PC-3 (cell line): ENCODE measurements around the gene NOP53.

Experiments
- EZH2phosphoT487 ChIP-seq: fragments of 300-600 bp; sonication (generic); IDR thresholded peaks from 2 replicates; pipeline ENCODE4 v1.6.1; 2018; ENCODE audit warnings: mild to moderate bottlenecking, antibody characterized with exemption, low read length, borderline replicate concordance
- TF ChIP-seq, protein P1 (sequence below): fragments of 300-600 bp; sonication (generic); conservative IDR thresholded peaks from 2 replicates; pipeline ENCODE4 v1.5.1; 2017; ENCODE audit warnings: antibody characterized with exemption, low read depth, mild to moderate bottlenecking, low read length

DNA sequence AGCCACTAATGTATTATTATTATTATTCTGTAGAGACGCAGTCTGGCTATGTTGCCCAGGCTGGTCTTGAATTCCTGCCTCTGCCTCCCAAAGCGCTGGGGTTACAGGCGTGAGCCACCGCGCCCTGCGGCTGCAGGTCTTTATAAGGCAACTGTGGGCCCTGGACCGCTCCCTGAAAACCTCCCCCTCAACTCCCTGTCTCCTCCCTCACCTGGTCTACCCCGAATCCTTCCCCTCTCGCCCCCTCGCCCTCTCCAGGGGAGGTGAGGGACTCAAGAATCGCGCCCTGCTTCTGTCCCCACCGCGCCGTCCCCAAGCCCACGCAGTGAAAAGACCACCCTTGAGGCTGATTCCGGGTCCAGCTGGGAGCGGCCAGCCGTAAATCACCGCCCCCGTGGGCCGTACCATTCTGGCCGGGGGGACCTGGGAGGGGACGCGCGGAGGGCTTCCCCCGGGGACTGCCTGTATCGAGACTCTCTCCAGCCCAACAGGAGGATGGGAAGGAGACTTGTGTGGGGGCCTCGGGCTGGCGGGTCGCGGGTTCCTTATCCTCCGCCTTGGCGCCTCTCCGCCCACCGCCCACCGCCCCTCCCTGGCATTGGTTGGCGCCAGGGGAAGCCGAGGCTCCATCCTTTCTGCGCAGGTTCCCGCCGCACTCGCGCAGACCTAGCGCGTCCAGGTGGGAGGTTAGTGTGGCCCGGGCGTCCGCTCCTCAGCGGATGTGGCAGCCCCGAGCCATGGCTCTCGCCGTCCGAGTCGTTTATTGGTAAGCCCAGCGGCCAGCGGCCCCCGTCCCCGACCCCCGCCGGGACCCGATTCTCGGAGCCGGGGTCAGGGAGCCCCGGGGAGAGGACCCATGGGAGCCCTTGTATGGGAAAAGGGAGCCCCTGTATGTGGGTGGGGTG, 33.0 kb downstream of the NOP53 start, which contains the start of gene SELENOW:
- TF ChIP-seq, protein P1, sequence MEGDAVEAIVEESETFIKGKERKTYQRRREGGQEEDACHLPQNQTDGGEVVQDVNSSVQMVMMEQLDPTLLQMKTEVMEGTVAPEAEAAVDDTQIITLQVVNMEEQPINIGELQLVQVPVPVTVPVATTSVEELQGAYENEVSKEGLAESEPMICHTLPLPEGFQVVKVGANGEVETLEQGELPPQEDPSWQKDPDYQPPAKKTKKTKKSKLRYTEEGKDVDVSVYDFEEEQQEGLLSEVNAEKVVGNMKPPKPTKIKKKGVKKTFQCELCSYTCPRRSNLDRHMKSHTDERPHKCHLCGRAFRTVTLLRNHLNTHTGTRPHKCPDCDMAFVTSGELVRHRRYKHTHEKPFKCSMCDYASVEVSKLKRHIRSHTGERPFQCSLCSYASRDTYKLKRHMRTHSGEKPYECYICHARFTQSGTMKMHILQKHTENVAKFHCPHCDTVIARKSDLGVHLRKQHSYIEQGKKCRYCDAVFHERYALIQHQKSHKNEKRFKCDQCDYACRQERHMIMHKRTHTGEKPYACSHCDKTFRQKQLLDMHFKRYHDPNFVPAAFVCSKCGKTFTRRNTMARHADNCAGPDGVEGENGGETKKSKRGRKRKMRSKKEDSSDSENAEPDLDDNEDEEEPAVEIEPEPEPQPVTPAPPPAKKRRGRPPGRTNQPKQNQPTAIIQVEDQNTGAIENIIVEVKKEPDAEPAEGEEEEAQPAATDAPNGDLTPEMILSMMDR: no peak
- no peak for TF ChIP-seq EZH2phosphoT487
